ENCODE results near the gene MMAB. TPM values are rescaled to one million over a fixed set of nuclear protein-coding genes. Genes with fewer than 3 reads are reported as not detected.

Gene MMAB
- total and polyA plus RNA-seq, 2 donors (not counting 3 experiments of a cell fraction or from before 2014, with no cell fraction given) = 39.1 to 46.0 TPM

DNA sequence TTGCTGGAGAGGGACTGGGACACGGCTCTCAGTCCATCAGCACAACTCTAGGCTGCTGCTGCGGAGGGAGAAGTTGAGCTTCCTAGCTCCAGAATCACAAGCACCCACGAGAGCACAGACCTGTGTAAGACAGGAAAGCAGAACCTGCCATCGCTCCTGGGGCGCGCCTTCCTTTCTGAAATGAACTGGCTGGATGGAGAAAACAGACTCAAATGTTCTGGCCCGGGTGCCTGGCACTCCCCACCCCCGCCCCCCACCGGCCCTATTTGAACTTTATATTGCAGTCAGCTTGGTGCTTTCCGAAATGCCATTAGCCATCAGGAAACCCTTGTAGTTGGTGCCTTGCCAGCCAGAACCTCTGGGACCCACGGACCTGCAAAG, 24.1 kb upstream of the MMAB start:
- Histone ChIP-seq H3K4me1 (ENCODE audit: control insufficient read depth, extremely low read depth, insufficient read depth, low read length) (peaks cover 3% of the 10 kb centered on the region), H3K9me1 (replicated peaks; ENCODE audit: control insufficient read depth, extremely low read depth, insufficient read depth, low read length) (no peaks in the 10 kb centered on the region), H3K27me3 (ENCODE audit: control insufficient read depth in 2 of 2, insufficient read depth in 2 of 2, low read length in 2 of 2) (no peaks in the 10 kb centered on the region), H2AFZ (ENCODE audit: low read depth, low read length) (no peak overlapping the region), H3K4me3 (replicated peaks in 1 of 3; ENCODE audit: insufficient read depth in 1 of 3, low read depth in 1 of 3, low read length in 3 of 3) (no peak overlapping the region), H3K4me2 (ENCODE audit: insufficient read depth, low read length) (no peak overlapping the region), H3K79me2 (ENCODE audit: control insufficient read depth, insufficient read depth, low read length) (no peaks in the 10 kb centered on the region), H3K9ac (replicated peaks; ENCODE audit: extremely low read depth, insufficient read depth, low read length) (no peak overlapping the region), H4K20me1 (replicated peaks; ENCODE audit: control insufficient read depth, extremely low read depth, insufficient read depth, low read length) (no peaks in the 10 kb centered on the region), H3K27ac (ENCODE audit: insufficient read depth, low read depth, low read length) (no peak overlapping the region), H3K9me3 (replicated peaks; ENCODE audit: control insufficient read depth, insufficient read depth, low read length) (no peaks in the 10 kb centered on the region), H3K36me3 (ENCODE audit: control insufficient read depth in 2 of 2, extremely low read depth in 1 of 2, insufficient read depth in 2 of 2, low read length in 2 of 2) (peaks cover 0 to 5% of the 10 kb centered on the region in 2 experiments)
- DNase-seq (ENCODE audit: low read depth, low spot score) (no peak), FAIRE-seq (no peak)
- ChIA-PET CTCF (interaction anchor here (0.7 to 9.4 kb wide), 40 partner anchors 9 to 248 kb away, joined by 3 to 252 read pairs (median 5); partner anchors contain the start of genes MMAB and MVK), POLR2A (no interaction called here)
- TF ChIP-seq JUN (IDR thresholded peaks at IDR 0.05; ENCODE audit: borderline replicate concordance, insufficient read depth, insufficient read length, low read depth) (no peak), FOS (IDR thresholded peaks at IDR 0.05; ENCODE audit: borderline replicate concordance, insufficient read depth, low read length) (no peak), POLR2A (IDR thresholded peaks at IDR 0.05; ENCODE audit: low read depth, low read length) (no peak), POLR2AphosphoS5 (IDR thresholded peaks at IDR 0.05; ENCODE audit: insufficient read depth, low read depth, low read length) (no peak), GATA2 (IDR thresholded peaks at IDR 0.05; ENCODE audit: insufficient read depth, insufficient read length, low read depth, low read length) (no peak), MYC (IDR thresholded peaks at IDR 0.05; ENCODE audit: low read depth, low read length) (no peak), EZH2 (IDR thresholded peaks at IDR 0.05; ENCODE audit: borderline replicate concordance, low read depth, low read length, severe bottlenecking) (no peak)
- TF ChIP-seq, protein P1, sequence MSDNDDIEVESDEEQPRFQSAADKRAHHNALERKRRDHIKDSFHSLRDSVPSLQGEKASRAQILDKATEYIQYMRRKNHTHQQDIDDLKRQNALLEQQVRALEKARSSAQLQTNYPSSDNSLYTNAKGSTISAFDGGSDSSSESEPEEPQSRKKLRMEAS (IDR thresholded peaks at IDR 0.05; ENCODE audit: insufficient read depth, insufficient read length) = no peak
- TF ChIP-seq, protein P2, sequence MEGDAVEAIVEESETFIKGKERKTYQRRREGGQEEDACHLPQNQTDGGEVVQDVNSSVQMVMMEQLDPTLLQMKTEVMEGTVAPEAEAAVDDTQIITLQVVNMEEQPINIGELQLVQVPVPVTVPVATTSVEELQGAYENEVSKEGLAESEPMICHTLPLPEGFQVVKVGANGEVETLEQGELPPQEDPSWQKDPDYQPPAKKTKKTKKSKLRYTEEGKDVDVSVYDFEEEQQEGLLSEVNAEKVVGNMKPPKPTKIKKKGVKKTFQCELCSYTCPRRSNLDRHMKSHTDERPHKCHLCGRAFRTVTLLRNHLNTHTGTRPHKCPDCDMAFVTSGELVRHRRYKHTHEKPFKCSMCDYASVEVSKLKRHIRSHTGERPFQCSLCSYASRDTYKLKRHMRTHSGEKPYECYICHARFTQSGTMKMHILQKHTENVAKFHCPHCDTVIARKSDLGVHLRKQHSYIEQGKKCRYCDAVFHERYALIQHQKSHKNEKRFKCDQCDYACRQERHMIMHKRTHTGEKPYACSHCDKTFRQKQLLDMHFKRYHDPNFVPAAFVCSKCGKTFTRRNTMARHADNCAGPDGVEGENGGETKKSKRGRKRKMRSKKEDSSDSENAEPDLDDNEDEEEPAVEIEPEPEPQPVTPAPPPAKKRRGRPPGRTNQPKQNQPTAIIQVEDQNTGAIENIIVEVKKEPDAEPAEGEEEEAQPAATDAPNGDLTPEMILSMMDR (IDR thresholded peaks at IDR 0.05; ENCODE audit: extremely low read depth in 1 of 2, insufficient read depth in 1 of 2, low read depth in 1 of 2, low read length in 2 of 2) = no peak
- intact Hi-C loops (cut with micrococcal nuclease) (loop anchor here (1.0 to 5.0 kb wide), 5 partner anchors 79 to 247 kb away; partner anchors contain the start of gene FAM222A), dilution Hi-C loops (cut with MboI; ENCODE audit: extremely low pct_ligation_motif_present, low sequenced_read_pairs) (no loop called here)
- no TSS peak for BruUV-seq (replicated peaks)

All from endothelial cell of umbilical vein (primary cell).